ENCODE measurements around the gene SYNGAP1. TPM values are rescaled to one million over a fixed set of nuclear protein-coding genes. Genes with fewer than 3 reads are reported as not detected.
A peak's percentile ranks its signal among the peaks of the same experiment; 100 is the strongest.

Gene SYNGAP1
- total and polyA plus RNA-seq, 7 experiments from 2014 or later, result 0.48 to 94.1 (median 54.2) TPM

DNA sequence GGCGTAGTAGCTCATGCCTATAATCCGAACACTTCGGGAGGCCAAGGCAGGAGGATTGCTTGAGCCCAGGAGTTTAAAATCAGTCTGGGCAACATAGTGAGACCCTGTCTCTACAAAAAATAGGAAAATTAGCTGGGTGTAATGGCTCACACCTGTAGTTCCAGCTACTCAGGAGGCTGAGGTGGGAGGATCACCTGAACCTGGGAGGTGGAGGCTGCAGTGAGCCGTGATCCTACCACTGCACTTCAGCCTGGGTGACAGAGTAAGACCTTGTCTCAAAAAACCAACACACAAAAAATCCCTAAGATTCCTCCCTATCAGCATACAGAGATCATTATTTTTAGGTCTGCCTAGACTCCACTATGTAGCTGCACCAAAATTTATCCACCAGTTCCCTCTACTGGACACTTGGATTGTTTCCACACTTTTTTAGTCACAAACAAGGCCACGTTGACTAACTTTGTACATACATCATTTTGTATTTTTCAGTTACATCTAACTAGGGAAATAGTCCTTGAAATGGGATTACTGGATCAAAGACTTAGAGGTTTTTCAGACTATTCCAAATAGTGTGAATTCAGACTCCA lies 12.6 kb upstream of the SYNGAP1 start:
- Histone ChIP-seq H3K9me3 (ENCODE audit: control insufficient read depth in 2 of 3, low read length in 3 of 3) (no peaks in the 10 kb centered on the region), H3K4me1 (ENCODE audit: control insufficient read depth in 2 of 2, insufficient read depth in 2 of 2, low read length in 2 of 2) (peaks cover 18 to 25% of the 10 kb centered on the region in 2 donors), H3K27ac (ENCODE audit: low read depth, low read length) (no peak overlapping the region), H3K27me3 (ENCODE audit: control insufficient read depth in 2 of 2, insufficient read depth in 2 of 2, low read length in 2 of 2) (no peaks in the 10 kb centered on the region), H3K4me3 (ENCODE audit: low read length) (no peak overlapping the region), H3K36me3 (ENCODE audit: control insufficient read depth in 2 of 3, insufficient read depth in 3 of 3, low read length in 3 of 3) (peaks cover 0 to 6% (median 1%) of the 10 kb centered on the region in 3 experiments)
- Mint-ChIP-seq H3K4me3 (no peak overlapping the region), H3K4me1 (peaks cover 6 to 42% (median 20%) of the 10 kb centered on the region in 7 donors), H3K27ac (peak overlapping the region in 4 of 9 donors; percentile 17 to 48 (median 32)), H3K9me3 (peaks cover 0 to 5% (median 0%) of the 10 kb centered on the region in 11 donors), H3K27me3 (no peaks in the 10 kb centered on the region), H3K36me3 (peaks cover 0 to 26% (median 0%) of the 10 kb centered on the region in 5 donors)
- POLR2A ChIA-PET, result interaction anchor here (0.6 to 3.1 kb wide), 3 partner anchors 10 to 15 kb away, joined by 3 to 13 read pairs (median 3); partner anchors contain the start of gene CUTA
- ATAC-seq (no peak), DNase-seq (peak in 1 of 9 donors; percentile 26)
- intact Hi-C loops (cut with micrococcal nuclease), result no loop called here
- CTCF ChIA-PET, result interaction anchor here (1.1 kb wide), 1 partner anchor 18 kb away, joined by 4 read pairs; no protein-coding TSS in a partner anchor

DNA sequence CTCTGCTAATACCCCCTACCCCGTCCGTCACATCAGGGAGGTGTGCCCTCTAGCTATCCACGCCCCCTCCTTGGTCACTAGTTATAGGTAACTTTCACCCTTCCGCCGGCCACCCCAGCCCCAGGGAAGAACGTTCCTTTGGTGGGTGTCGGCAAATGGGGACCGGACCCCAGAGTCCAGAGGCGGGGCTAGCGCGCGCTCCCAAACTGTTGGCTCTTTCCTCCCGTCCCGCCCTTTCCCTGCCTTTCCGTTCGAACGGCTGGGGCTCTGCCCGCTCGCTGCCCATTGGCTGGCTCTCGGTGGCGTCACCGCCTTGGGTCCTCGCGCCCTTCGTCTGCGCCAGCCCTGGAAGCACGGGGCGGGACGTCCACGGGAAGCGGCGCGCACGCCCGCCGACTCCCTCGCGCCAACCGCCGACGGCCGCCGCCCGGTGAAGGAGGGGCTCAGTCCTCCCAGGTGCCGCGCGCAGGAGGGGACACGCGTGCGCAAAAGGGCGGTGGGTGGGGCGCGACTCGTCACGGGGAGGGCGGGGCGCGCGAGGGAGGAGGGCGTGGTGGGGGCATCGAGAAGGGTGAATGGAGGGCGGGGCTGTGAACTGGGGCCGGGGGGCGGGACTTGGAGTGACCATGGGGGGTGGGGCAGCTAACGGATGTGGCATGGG lies 9.7 kb upstream of the SYNGAP1 start:
- ChIA-PET CTCF (no interaction called here), POLR2A (interaction anchor here (0.7 to 6.2 kb wide), 8 partner anchors 9 to 1547 kb away, joined by 3 to 39 read pairs (median 6); partner anchors contain the start of genes B3GALT4, NEU1 and SYNGAP1)
- Mint-ChIP-seq H3K27ac (peak overlapping the region; percentile 65 to 99 (median 97)), H3K36me3 (peaks cover 3 to 26% (median 17%) of the 10 kb centered on the region in 5 donors), H3K9me3 (peaks cover 0 to 5% (median 0%) of the 10 kb centered on the region in 11 donors), H3K4me3 (peak overlapping the region; percentile 85 to 95 (median 90)), H3K27me3 (no peaks in the 10 kb centered on the region), H3K4me1 (peaks cover 25 to 60% (median 46%) of the 10 kb centered on the region in 7 donors)
- H3K27ac ChIP-seq (ENCODE audit: low read depth, low read length), result peak overlapping the region; percentile 100
- DNase-seq (peak; percentile 94 to 98 (median 95)), ATAC-seq (peak; percentile 82)
- H3K4me1 ChIP-seq (ENCODE audit: control insufficient read depth in 2 of 2, insufficient read depth in 2 of 2, low read length in 2 of 2), result peaks cover 35 to 36% of the 10 kb centered on the region in 2 donors
- intact Hi-C loops (cut with micrococcal nuclease), result loop anchor here (1.0 to 10.0 kb wide), 24 partner anchors 8 to 1745 kb away; partner anchors contain the start of genes CUTA (in 2 of the 2), KIFC1 (in 2 of the 2), RXRB (in 2 of the 2) and SLC39A7 (in 2 of the 2)
- peak overlapping the region; percentile 78 for H3K4me3 ChIP-seq (ENCODE audit: low read length)
- peaks cover 5 to 35% (median 14%) of the 10 kb centered on the region in 3 experiments for H3K36me3 ChIP-seq (ENCODE audit: control insufficient read depth in 2 of 3, insufficient read depth in 3 of 3, low read length in 3 of 3)
- no peaks in the 10 kb centered on the region for H3K27me3 ChIP-seq (ENCODE audit: control insufficient read depth in 2 of 2, insufficient read depth in 2 of 2, low read length in 2 of 2)
- H3K9me3 ChIP-seq (ENCODE audit: control insufficient read depth in 2 of 3, low read length in 3 of 3), result no peaks in the 10 kb centered on the region

DNA sequence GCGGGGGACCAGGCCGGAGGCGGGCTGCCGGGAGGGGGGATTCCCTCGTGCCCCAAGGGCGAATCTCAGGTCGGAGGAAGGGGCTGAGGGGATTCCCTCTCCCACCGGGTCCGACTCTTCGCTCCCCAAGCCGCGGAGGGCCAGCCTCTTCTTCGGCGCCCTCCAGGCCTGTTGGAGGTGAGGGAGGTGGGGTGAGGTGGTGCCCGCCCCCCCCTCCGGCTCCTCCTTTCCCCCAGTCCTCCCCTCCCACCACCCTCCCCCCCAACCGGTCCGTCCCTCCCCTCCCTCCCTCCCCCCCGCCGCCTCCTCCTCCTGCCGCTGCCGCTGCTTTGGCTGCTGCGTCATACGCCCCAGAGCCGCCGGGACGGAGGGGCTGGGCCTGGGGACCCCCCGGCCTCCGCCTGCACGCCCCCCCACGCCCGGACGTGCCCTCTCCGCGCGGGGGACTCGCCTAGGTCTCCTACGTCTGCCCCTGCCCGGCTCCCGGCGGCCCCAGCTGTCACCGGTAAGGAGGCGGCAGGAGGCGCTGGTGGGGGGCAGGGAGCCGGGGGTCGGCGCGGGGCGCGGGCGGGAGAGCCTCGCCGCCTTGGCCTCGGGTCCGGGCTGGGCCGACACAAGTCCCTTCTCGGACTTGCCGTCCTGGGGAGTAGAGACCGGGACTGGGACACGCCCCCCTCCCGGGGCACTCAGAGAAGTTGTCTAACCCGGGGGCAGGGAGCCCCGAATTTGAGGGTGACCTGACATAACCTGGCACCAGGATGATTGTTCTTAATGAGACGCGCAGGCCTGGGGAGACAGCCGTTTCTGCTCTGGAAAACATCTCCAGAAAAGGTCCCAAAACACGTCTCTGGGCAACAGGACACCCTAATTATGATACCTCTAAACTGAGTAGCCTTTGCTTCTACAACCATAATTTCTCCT lies 8.9 kb upstream of the SYNGAP1 start, which contains the start of gene PHF1:
TSS of gene PHF1 (plus strand) at position 304 of the 921 bp plus-strand sequence. CDS start 1,250 bp downstream, outside the sequence.
- H3K27ac ChIP-seq (ENCODE audit: low read depth, low read length), result peak within 1 kb of the TSS; percentile 100
- H3K4me1 Mint-ChIP-seq, result peaks cover 25 to 61% (median 54%) of the 10 kb centered on the region in 7 donors
- peaks cover 5 to 43% (median 14%) of the 10 kb centered on the region in 3 experiments for H3K36me3 ChIP-seq (ENCODE audit: control insufficient read depth in 2 of 3, insufficient read depth in 3 of 3, low read length in 3 of 3)
- CTCF ChIA-PET, result no interaction called here
- no peaks in the 10 kb centered on the region for H3K9me3 ChIP-seq (ENCODE audit: control insufficient read depth in 2 of 3, low read length in 3 of 3)
- peaks cover 0 to 5% (median 0%) of the 10 kb centered on the region in 11 donors for H3K9me3 Mint-ChIP-seq
- DNase-seq, result peak in 4 of 9 donors; percentile 72 to 88 (median 84)
- peaks cover 32 to 44% of the 10 kb centered on the region in 2 donors for H3K4me1 ChIP-seq (ENCODE audit: control insufficient read depth in 2 of 2, insufficient read depth in 2 of 2, low read length in 2 of 2)
- peak within 1 kb of the TSS; percentile 83 for H3K4me3 ChIP-seq (ENCODE audit: low read length)
- intact Hi-C loops (cut with micrococcal nuclease), result loop anchor here (1.0 to 10.0 kb wide), 24 partner anchors 7 to 1746 kb away; partner anchors contain the start of genes CUTA (in 2 of the 2), KIFC1 (in 2 of the 2), RXRB (in 2 of the 2) and SLC39A7 (in 2 of the 2)
- peak within 1 kb of the TSS; percentile 65 to 99 (median 97) for H3K27ac Mint-ChIP-seq
- no peaks in the 10 kb centered on the region for H3K27me3 ChIP-seq (ENCODE audit: control insufficient read depth in 2 of 2, insufficient read depth in 2 of 2, low read length in 2 of 2)
- peak within 1 kb of the TSS; percentile 85 to 95 (median 91) for H3K4me3 Mint-ChIP-seq
- no peaks in the 10 kb centered on the region for H3K27me3 Mint-ChIP-seq
- peaks cover 3 to 25% (median 18%) of the 10 kb centered on the region in 5 donors for H3K36me3 Mint-ChIP-seq
- POLR2A ChIA-PET, result interaction anchor here (0.7 to 6.2 kb wide), 10 partner anchors 8 to 1548 kb away, joined by 3 to 39 read pairs (median 6); partner anchors contain the start of genes B3GALT4, NEU1 and SYNGAP1
- ATAC-seq, result peak; percentile 71

DNA sequence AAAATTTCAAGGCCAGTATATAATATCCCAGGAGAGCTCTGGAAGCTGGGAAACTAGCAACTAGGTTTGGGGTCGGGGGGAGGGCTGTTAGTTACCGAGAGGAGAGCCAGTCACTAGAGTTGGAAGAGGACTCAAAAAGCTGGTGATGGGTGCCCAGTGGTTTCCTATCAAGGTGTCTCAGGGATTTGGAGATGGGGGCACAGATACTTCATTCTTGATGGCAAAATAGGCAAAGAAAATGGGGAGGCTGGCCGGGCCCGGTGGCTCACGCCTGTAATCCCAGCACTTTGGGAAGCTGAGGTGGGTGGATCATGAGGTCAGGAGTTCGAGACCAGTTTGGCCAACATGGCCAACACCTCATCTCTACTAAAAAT lies 8.2 kb upstream of the SYNGAP1 start:
- H3K4me1 ChIP-seq (ENCODE audit: control insufficient read depth in 2 of 2, insufficient read depth in 2 of 2, low read length in 2 of 2), result peaks cover 37 to 49% of the 10 kb centered on the region in 2 donors
- peak overlapping the region; percentile 65 to 96 (median 95) for H3K27ac Mint-ChIP-seq
- intact Hi-C loops (cut with micrococcal nuclease), result loop anchor here (2.0 to 10.0 kb wide), 11 partner anchors 13 to 1747 kb away; partner anchors contain the start of genes BRD2 (in 1 of the 2), C6orf47 (in 1 of the 2), CSNK2B (in 1 of the 2) and GPANK1 (in 1 of the 2)
- peaks cover 3 to 28% (median 19%) of the 10 kb centered on the region in 5 donors for H3K36me3 Mint-ChIP-seq
- peaks cover 0 to 5% (median 0%) of the 10 kb centered on the region in 11 donors for H3K9me3 Mint-ChIP-seq
- H3K9me3 ChIP-seq (ENCODE audit: control insufficient read depth in 2 of 3, low read length in 3 of 3), result no peaks in the 10 kb centered on the region
- no peaks in the 10 kb centered on the region for H3K27me3 ChIP-seq (ENCODE audit: control insufficient read depth in 2 of 2, insufficient read depth in 2 of 2, low read length in 2 of 2)
- peak overlapping the region; percentile 83 to 93 (median 88) for H3K4me3 Mint-ChIP-seq
- H3K4me1 Mint-ChIP-seq, result peaks cover 29 to 64% (median 61%) of the 10 kb centered on the region in 7 donors
- DNase-seq (no peak), ATAC-seq (no peak)
- H3K27me3 Mint-ChIP-seq, result no peaks in the 10 kb centered on the region
- ChIA-PET CTCF (no interaction called here), POLR2A (interaction anchor here (0.7 to 6.2 kb wide), 6 partner anchors 8 to 440 kb away, joined by 3 to 39 read pairs (median 11); partner anchors contain the start of gene SYNGAP1)
- H3K36me3 ChIP-seq (ENCODE audit: control insufficient read depth in 2 of 3, insufficient read depth in 3 of 3, low read length in 3 of 3), result peaks cover 5 to 45% (median 14%) of the 10 kb centered on the region in 3 experiments
- H3K27ac ChIP-seq (ENCODE audit: low read depth, low read length), result peak overlapping the region; percentile 100
- H3K4me3 ChIP-seq (ENCODE audit: low read length), result peak overlapping the region; percentile 83

DNA sequence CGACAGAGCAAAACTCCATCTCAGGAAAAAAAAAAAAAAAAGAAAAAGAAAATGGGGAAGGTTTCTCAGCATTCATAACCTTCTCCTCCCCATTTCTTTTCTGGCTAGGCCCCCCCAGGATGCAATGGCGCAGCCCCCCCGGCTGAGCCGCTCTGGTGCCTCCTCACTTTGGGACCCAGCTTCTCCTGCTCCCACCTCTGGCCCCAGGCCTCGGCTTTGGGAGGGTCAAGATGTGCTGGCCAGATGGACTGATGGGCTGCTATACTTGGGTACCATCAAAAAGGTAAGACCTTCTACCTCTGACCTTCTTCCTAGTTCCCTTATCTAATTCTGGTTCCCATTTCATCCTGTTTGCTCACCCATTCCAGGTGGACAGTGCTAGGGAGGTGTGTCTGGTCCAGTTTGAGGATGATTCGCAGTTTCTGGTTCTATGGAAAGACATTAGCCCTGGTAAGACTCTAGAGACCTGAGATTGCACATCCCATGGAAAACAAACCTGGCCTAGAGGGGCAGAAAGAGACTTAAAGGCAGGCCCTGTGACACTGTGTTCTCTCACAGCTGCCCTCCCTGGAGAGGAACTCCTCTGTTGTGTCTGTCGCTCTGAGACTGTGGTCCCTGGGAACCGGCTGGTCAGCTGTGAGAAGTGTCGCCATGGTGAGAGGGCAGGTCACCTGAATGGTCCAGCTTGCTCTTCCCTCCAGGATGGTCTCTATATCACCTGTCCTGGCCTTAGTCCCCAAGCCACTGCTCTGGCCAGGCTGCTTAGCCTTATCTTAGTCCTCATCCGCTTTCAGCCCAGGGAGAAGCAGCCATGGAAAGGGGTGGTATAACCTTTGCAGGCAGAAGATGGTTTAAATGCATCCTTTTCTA lies 7.5 kb upstream of the SYNGAP1 start:
- intact Hi-C loops (cut with micrococcal nuclease), result loop anchor here (5.0 to 10.0 kb wide), 7 partner anchors 210 to 1748 kb away; partner anchors contain the start of genes C6orf47 (in 1 of the 2), CSNK2B (in 1 of the 2), GPANK1 (in 1 of the 2) and GPSM3 (in 1 of the 2)
- Histone ChIP-seq H3K9me3 (ENCODE audit: control insufficient read depth in 2 of 3, low read length in 3 of 3) (no peaks in the 10 kb centered on the region), H3K4me3 (ENCODE audit: low read length) (no peak overlapping the region), H3K27ac (ENCODE audit: low read depth, low read length) (peak overlapping the region; percentile 100), H3K36me3 (ENCODE audit: control insufficient read depth in 2 of 3, insufficient read depth in 3 of 3, low read length in 3 of 3) (peaks cover 5 to 45% (median 14%) of the 10 kb centered on the region in 3 experiments), H3K4me1 (ENCODE audit: control insufficient read depth in 2 of 2, insufficient read depth in 2 of 2, low read length in 2 of 2) (peaks cover 42 to 56% of the 10 kb centered on the region in 2 donors), H3K27me3 (ENCODE audit: control insufficient read depth in 2 of 2, insufficient read depth in 2 of 2, low read length in 2 of 2) (no peaks in the 10 kb centered on the region)
- ChIA-PET POLR2A (interaction anchor here (1.3 to 6.2 kb wide), 5 partner anchors 10 to 440 kb away, joined by 3 to 39 read pairs (median 11); no protein-coding TSS in a partner anchor), CTCF (no interaction called here)
- peak overlapping the region; percentile 38 to 92 (median 87) for H3K4me3 Mint-ChIP-seq
- H3K27me3 Mint-ChIP-seq, result no peaks in the 10 kb centered on the region
- no peak for DNase-seq
- peaks cover 3 to 28% (median 19%) of the 10 kb centered on the region in 5 donors for H3K36me3 Mint-ChIP-seq
- peak overlapping the region; percentile 36 to 96 (median 94) for H3K27ac Mint-ChIP-seq
- H3K9me3 Mint-ChIP-seq, result peaks cover 0 to 5% (median 0%) of the 10 kb centered on the region in 11 donors
- no peak for ATAC-seq
- H3K4me1 Mint-ChIP-seq, result peaks cover 37 to 69% (median 67%) of the 10 kb centered on the region in 7 donors

Data from naive thymus-derived CD4-positive, alpha-beta T cell (primary cell).